OCI-LY1 (cell line): Measurements from ENCODE around the gene SLC22A4.

Experiments
- EZH2 ChIP-seq: fragments of 200-600 bp; sonication (generic), shearing (Covaris generic); IDR thresholded peaks from 2 replicates; pipeline ENCODE4 v1.8.0; 2017; ENCODE audit warnings: borderline replicate concordance, mixed run types, mild to moderate bottlenecking, antibody characterized with exemption, low read length, moderate library complexity, mixed read lengths
- TF ChIP-seq, protein P1 (sequence below): fragments of 200-600 bp; sonication (generic), shearing (Covaris generic); IDR thresholded peaks from 2 replicates; pipeline ENCODE4 v1.5.1; 2017; ENCODE audit warnings: mild to moderate bottlenecking, antibody characterized with exemption, low read length, moderate library complexity, mixed read lengths

- TF ChIP-seq, protein P1, sequence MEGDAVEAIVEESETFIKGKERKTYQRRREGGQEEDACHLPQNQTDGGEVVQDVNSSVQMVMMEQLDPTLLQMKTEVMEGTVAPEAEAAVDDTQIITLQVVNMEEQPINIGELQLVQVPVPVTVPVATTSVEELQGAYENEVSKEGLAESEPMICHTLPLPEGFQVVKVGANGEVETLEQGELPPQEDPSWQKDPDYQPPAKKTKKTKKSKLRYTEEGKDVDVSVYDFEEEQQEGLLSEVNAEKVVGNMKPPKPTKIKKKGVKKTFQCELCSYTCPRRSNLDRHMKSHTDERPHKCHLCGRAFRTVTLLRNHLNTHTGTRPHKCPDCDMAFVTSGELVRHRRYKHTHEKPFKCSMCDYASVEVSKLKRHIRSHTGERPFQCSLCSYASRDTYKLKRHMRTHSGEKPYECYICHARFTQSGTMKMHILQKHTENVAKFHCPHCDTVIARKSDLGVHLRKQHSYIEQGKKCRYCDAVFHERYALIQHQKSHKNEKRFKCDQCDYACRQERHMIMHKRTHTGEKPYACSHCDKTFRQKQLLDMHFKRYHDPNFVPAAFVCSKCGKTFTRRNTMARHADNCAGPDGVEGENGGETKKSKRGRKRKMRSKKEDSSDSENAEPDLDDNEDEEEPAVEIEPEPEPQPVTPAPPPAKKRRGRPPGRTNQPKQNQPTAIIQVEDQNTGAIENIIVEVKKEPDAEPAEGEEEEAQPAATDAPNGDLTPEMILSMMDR, result peak; percentile 43; the same call in 1 of the 2 replicates
- TF ChIP-seq EZH2, result no peak
Measured at GRCh38 chr5:132283423-132284043, 10.7 kb upstream of the SLC22A4 start.
